ENCODE results near the gene BANF1. TPM values are rescaled to one million over a fixed set of nuclear protein-coding genes. Genes with fewer than 3 reads are reported as not detected.

BANF1 gene
- total and polyA plus RNA-seq, 9 of the 15 experiments (the other 6 are each of a cell fraction or from before 2014, with no cell fraction given) = 108 to 651 (median 263) TPM

DNA sequence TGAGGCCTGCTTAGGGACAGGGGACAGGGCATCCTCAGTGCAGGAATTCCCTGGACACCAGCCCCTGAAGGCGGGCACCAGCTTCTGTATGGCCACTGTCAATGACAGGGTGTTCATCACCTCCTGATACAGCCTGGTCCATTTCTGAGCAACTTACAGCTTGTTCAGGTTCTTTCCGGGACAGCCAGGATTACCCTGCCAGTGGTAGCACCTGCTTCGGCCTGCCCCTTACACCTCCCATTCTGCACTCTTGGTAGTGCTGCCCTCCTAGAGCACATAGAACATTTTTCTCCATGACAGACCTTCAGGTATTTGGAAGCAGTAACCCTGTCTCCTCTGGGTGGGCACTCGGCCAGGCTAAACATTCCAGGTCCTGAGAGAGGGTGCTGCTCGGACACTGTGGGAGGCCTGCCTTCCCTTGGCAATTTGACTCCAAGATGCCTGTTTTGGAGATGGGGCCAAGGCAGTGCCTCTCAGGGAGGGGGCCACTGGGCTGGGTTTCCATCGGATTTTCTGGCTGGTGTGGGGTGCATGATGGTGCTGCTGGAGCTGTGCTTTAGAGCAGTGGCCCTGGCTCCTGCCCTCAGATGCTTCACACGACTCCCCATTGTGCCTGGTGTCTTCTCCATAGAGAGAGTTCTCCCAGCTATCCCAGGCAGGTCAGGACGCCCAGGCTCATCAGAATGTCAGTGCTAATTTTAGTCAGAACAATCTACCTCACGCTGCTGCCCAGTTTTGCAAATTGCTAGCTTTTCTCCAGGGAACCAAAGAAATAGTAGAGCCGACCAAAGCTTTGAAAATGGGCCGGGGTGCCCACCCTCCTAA is 45.5 kb downstream of the BANF1 start:
- peaks cover 11 to 25% of the 10 kb centered on the region in 2 experiments for H3K4me1 ChIP-seq (replicated peaks in 1 of 2; ENCODE audit: control insufficient read depth in 2 of 2, insufficient read depth in 2 of 2, low read length in 2 of 2)
- in situ Hi-C loops (cut with MboI) (no loop called here), intact Hi-C loops (cut with micrococcal nuclease) (no loop called here)
- H3K27me3 ChIP-seq (ENCODE audit: control insufficient read depth in 2 of 2, insufficient read depth in 2 of 2, low read length in 2 of 2) = no peaks in the 10 kb centered on the region
- H3K4me3 ChIP-seq = no peak overlapping the region
- no peak overlapping the region for H2AFZ ChIP-seq (ENCODE audit: low read depth, low read length)
- H4K20me1 ChIP-seq (replicated peaks; ENCODE audit: control insufficient read depth, insufficient read depth, low read length) = no peaks in the 10 kb centered on the region
- POLR2A ChIA-PET = interaction anchor here (0.6 to 1.0 kb wide), 3 partner anchors 12 to 194 kb away, joined by 3 read pairs; no protein-coding TSS in a partner anchor
- H3K27ac ChIP-seq (ENCODE audit: extremely low read depth, low read depth, low read length) = no peak overlapping the region
- peak overlapping the region in 1 of 2 experiments; percentile 59; a peak in 1 of 4 replicates for H3K9ac ChIP-seq (ENCODE audit: insufficient read depth in 1 of 2, low read depth in 2 of 2, low read length in 2 of 2)
- no TSS peak for BruUV-seq (replicated peaks)
- CTCF ChIA-PET (ENCODE audit: low intra/inter-chr PET ratio) = no interaction called here
- no peak for DNase-seq (ENCODE audit: extremely low read depth in 1 of 4, low spot score in 3 of 4)
- no peak overlapping the region for H3K4me2 ChIP-seq (ENCODE audit: insufficient read depth, low read length)
- 30% methylated on average over 11 of the region's 11 CpGs for WGBS (ENCODE audit: insufficient coverage, low coverage, missing lambda C conversion rate)
- no peak for ATAC-seq
- FAIRE-seq = no peak
- no peaks in the 10 kb centered on the region for H3K9me1 ChIP-seq (ENCODE audit: control insufficient read depth, insufficient read depth, low read length)
- peaks cover 3% of the 10 kb centered on the region; the same call in 1 of the 3 replicates for H3K36me3 ChIP-seq (ENCODE audit: control insufficient read depth, insufficient read depth, low read length)
- no peaks in the 10 kb centered on the region for H3K9me3 ChIP-seq (replicated peaks; ENCODE audit: control insufficient read depth, insufficient read depth, low read depth, low read length)
- H3K79me2 ChIP-seq (ENCODE audit: control insufficient read depth, insufficient read depth, low read length) = peaks cover 12% of the 10 kb centered on the region
- no peak for TF ChIP-seq POLR2AphosphoS5 (IDR thresholded peaks at IDR 0.05; ENCODE audit: control insufficient read depth, insufficient read depth, low read depth, low read length)
- no peak for TF ChIP-seq CBX5 (IDR thresholded peaks at IDR 0.05; ENCODE audit: borderline replicate concordance, low read depth)
- TF ChIP-seq, protein P1, sequence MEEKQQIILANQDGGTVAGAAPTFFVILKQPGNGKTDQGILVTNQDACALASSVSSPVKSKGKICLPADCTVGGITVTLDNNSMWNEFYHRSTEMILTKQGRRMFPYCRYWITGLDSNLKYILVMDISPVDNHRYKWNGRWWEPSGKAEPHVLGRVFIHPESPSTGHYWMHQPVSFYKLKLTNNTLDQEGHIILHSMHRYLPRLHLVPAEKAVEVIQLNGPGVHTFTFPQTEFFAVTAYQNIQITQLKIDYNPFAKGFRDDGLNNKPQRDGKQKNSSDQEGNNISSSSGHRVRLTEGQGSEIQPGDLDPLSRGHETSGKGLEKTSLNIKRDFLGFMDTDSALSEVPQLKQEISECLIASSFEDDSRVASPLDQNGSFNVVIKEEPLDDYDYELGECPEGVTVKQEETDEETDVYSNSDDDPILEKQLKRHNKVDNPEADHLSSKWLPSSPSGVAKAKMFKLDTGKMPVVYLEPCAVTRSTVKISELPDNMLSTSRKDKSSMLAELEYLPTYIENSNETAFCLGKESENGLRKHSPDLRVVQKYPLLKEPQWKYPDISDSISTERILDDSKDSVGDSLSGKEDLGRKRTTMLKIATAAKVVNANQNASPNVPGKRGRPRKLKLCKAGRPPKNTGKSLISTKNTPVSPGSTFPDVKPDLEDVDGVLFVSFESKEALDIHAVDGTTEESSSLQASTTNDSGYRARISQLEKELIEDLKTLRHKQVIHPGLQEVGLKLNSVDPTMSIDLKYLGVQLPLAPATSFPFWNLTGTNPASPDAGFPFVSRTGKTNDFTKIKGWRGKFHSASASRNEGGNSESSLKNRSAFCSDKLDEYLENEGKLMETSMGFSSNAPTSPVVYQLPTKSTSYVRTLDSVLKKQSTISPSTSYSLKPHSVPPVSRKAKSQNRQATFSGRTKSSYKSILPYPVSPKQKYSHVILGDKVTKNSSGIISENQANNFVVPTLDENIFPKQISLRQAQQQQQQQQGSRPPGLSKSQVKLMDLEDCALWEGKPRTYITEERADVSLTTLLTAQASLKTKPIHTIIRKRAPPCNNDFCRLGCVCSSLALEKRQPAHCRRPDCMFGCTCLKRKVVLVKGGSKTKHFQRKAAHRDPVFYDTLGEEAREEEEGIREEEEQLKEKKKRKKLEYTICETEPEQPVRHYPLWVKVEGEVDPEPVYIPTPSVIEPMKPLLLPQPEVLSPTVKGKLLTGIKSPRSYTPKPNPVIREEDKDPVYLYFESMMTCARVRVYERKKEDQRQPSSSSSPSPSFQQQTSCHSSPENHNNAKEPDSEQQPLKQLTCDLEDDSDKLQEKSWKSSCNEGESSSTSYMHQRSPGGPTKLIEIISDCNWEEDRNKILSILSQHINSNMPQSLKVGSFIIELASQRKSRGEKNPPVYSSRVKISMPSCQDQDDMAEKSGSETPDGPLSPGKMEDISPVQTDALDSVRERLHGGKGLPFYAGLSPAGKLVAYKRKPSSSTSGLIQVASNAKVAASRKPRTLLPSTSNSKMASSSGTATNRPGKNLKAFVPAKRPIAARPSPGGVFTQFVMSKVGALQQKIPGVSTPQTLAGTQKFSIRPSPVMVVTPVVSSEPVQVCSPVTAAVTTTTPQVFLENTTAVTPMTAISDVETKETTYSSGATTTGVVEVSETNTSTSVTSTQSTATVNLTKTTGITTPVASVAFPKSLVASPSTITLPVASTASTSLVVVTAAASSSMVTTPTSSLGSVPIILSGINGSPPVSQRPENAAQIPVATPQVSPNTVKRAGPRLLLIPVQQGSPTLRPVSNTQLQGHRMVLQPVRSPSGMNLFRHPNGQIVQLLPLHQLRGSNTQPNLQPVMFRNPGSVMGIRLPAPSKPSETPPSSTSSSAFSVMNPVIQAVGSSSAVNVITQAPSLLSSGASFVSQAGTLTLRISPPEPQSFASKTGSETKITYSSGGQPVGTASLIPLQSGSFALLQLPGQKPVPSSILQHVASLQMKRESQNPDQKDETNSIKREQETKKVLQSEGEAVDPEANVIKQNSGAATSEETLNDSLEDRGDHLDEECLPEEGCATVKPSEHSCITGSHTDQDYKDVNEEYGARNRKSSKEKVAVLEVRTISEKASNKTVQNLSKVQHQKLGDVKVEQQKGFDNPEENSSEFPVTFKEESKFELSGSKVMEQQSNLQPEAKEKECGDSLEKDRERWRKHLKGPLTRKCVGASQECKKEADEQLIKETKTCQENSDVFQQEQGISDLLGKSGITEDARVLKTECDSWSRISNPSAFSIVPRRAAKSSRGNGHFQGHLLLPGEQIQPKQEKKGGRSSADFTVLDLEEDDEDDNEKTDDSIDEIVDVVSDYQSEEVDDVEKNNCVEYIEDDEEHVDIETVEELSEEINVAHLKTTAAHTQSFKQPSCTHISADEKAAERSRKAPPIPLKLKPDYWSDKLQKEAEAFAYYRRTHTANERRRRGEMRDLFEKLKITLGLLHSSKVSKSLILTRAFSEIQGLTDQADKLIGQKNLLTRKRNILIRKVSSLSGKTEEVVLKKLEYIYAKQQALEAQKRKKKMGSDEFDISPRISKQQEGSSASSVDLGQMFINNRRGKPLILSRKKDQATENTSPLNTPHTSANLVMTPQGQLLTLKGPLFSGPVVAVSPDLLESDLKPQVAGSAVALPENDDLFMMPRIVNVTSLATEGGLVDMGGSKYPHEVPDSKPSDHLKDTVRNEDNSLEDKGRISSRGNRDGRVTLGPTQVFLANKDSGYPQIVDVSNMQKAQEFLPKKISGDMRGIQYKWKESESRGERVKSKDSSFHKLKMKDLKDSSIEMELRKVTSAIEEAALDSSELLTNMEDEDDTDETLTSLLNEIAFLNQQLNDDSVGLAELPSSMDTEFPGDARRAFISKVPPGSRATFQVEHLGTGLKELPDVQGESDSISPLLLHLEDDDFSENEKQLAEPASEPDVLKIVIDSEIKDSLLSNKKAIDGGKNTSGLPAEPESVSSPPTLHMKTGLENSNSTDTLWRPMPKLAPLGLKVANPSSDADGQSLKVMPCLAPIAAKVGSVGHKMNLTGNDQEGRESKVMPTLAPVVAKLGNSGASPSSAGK (IDR thresholded peaks at IDR 0.05) = no peak
- TF ChIP-seq, protein P2, sequence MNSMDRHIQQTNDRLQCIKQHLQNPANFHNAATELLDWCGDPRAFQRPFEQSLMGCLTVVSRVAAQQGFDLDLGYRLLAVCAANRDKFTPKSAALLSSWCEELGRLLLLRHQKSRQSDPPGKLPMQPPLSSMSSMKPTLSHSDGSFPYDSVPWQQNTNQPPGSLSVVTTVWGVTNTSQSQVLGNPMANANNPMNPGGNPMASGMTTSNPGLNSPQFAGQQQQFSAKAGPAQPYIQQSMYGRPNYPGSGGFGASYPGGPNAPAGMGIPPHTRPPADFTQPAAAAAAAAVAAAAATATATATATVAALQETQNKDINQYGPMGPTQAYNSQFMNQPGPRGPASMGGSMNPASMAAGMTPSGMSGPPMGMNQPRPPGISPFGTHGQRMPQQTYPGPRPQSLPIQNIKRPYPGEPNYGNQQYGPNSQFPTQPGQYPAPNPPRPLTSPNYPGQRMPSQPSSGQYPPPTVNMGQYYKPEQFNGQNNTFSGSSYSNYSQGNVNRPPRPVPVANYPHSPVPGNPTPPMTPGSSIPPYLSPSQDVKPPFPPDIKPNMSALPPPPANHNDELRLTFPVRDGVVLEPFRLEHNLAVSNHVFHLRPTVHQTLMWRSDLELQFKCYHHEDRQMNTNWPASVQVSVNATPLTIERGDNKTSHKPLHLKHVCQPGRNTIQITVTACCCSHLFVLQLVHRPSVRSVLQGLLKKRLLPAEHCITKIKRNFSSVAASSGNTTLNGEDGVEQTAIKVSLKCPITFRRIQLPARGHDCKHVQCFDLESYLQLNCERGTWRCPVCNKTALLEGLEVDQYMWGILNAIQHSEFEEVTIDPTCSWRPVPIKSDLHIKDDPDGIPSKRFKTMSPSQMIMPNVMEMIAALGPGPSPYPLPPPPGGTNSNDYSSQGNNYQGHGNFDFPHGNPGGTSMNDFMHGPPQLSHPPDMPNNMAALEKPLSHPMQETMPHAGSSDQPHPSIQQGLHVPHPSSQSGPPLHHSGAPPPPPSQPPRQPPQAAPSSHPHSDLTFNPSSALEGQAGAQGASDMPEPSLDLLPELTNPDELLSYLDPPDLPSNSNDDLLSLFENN (IDR thresholded peaks at IDR 0.05; ENCODE audit: low read depth in 2 of 2, low read length in 2 of 2) = no peak
- no peak for TF ChIP-seq HCFC1 (IDR thresholded peaks at IDR 0.05; ENCODE audit: low read depth, low read length)
